HG03520 (cell line): ENCODE data around the gene OGDH.
"Not testable (repeated sequence)": the region's sequence is repeated elsewhere in the genome, so short reads cannot be mapped to it uniquely, and the experiment has no call there.

Experiments
- ATAC-seq: cut with Tn5 transposase; IDR thresholded peaks from one replicate; pipeline ENCODE4 v1.9.1; 2021; ENCODE audit warnings: mild to moderate bottlenecking, moderate library complexity; ENCODE audit not compliant: unreplicated experiment

Gene OGDH

DNA sequence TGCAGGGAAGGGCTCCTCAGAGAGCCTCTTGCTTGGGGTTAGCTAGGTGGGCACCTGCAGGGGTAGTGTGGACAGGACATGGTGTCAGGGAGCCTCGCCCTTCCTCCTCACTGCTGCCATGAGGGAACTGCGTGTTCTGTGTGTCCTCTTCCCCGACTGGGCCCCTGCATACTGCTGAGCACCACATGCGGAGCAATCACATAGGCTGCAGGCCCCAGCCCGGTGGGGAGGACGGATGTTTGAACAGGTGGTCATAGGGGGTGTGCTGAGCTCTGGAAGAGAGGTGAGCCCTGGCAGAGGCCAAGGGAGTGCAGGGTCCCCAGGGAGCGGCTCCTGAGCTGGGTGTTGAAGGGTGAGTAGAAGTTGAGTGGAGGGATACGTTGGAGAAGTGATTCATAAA, 93.9 kb downstream of the OGDH start:
- no peak for ATAC-seq

DNA sequence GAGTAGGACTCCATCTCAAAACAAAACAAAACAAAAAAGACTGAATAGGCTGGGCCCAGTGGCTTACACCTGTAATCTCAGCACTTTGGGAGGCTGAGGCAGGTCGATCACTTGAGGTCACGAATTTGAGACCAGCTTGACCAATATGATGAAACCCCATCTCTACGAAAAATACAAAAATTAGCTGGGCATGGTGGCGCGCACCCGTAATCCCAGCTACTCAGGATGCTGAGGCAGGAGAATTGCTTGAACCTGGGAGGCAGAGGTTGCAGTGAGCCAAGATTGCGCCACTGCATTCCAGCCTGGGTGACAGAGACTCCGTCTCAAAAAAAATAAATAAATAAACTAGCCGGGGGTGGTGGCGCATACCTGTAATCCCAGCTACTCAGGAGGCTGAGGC, 97.0 kb downstream of the OGDH start:
- not testable (repeated sequence) for ATAC-seq

DNA sequence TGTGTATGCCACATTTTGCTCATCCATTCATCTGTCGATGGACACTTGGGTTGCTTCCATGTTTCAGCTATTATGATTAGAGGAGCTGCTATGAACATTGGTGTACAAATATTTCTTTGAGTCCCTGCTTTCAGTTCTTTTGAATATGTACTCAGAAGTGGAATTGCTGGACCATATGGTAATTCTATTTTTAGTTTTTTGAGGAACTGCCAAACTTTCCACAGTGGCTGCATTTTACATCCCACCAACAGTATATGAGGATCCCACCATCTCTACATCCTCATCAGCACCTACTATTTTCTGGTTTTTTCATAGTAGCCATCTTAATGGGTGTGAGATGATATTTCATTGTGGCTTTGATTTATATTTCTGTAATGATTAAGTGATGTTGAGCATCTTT, 97.5 kb downstream of the OGDH start:
- no peak for ATAC-seq

DNA sequence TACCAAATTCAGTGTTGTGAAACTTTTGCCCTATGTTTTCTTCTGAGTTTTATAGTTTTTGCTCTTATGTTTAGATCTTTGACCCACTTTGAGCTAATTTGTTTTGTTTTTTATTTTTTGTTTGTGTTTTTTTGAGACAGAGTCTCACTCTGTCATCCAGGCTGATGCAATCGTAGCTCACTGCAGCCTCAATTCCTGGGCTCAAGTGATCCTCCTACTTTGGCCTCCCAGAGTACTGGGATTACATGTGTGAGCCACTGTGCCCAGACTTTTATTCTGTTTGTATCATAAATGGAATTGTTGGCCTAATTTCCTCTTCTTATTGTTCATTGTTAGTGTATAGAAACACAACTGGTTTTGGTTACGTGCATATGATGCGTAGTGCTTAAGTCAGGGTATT, 99.0 kb downstream of the OGDH start:
- ATAC-seq = no peak

DNA sequence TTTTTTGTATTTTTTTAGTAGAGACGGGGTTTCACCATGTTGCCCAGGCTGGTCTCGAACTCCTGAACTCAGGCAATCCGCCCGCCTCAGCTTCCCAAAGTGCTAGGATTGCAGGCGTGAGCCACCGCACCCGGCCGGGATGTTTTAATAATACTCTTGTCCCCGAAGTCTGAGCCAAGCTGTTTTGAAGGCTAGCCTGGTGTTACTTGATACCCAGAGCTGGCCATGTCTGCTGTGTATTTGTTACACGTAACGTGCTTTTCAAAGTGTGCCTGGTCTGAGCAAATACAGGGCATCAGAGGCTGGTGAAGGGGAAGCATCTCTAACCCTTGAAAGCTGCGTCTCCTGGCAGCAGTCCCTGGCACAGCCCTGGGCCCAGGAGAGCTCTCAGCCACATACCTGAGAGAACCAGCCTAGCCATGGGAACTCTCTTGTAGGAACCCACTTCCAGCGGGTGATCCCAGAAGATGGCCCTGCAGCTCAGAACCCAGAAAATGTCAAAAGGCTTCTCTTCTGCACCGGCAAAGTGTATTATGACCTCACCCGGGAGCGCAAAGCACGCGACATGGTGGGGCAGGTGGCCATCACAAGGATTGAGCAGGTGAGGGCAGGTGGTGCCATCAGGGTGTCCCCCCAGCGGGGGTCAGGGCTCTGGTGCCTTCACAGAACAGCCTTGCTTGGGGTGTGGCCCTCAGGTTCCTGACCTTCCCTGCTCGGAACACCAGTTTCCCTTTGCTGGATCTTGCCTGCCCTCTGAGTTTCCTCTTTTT, 100.5 kb downstream of the OGDH start:
- ATAC-seq = no peak

DNA sequence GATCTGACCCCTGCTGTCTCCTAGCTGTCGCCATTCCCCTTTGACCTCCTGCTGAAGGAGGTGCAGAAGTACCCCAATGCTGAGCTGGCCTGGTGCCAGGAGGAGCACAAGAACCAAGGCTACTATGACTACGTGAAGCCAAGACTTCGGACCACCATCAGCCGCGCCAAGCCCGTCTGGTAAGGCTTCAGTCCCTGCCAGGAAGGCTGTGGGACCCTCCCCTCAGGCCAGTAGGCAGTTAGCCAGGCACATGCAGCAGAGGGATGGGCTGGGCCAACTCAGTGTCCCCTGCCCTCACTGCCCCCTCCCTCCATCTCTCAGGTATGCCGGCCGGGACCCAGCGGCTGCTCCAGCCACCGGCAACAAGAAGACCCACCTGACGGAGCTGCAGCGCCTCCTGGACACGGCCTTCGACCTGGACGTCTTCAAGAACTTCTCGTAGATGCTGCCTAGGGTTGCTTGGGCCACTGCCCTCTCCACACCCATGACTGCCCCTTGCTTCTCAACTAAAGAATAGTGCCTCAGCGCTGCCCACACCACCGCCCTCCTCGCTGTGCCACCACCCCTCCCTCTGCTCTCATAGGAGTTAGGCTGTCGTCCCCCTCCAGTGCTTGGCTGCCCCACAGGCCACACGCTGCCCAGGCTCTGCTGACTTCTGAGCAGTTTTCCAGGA, 101.3 kb downstream of the OGDH start:
- ATAC-seq = no peak

DNA sequence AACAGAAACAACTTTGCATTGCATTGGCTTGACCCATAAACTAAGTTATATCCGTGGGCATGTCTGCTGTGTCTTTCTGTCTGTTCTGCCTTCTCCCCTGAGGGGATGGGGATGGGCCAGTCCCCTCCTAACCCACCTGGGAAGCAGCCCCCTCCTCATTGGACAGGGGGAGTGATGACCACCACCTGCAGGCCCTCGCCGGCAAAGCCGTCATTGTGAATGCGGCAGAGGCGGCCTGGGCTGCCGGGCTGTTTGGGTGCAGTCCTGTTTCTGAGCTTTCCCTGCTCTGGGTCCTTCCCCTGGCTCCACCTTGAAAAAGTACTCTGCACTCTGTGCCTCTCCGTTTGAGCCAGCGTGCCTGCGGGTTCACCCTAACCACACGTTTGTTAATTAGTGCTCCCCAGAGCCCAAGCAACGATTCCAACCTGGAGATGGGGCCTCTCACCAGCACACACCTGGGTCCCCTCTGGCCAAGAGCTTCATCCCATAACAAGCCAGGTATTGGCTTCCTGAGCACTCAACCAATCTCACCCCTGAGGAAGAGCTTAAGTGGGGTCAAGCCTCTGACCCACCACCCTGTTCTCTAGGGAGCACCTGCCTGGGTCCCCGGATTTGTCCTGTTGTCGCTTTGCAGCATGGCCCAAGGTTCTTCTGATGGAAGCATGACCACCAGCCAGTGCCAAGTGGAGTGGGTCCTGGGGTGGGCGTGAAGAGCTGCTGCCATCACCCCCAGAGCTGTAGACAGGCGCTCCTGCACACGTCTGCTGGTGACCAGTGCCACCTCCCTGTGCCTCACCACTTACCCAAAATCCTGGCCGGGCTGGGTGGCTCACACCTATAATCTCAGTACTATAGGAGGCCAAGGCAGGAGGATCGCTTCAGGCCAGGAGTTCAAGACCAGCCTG, 102.8 kb downstream of the OGDH start:
- ATAC-seq = no peak

DNA sequence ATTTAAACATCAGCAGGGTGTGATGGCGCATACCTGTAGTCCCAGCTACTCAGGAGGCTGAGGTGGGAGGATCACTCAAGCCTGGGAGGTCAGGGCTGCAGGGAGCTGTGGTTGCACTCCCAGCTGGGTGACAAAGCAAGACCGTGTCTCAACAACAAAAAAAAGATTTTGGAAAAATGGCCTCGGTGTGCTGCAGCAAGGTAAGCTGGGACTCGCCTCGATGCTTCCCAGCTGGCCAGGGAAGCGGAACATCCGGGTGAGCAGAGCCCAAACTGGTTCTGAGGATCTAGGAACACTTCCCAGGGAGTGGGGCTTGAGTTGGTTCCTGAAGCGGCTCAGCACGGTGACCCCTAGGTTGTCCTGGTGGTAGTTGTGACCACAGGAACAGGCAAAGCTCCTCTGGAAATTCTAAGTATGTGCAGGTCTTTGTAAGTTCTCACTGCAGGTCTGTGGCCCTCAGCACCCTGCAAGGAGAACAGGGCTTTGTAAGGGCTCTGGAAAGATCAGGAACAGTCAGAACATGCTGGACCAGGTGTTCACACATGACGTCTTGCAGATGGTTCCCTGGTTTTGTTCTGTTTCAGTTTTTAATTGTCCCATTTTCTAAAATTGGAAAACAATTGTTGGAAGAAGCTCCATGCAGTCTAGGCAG, 103.6 kb downstream of the OGDH start:
- ATAC-seq = no peak

DNA sequence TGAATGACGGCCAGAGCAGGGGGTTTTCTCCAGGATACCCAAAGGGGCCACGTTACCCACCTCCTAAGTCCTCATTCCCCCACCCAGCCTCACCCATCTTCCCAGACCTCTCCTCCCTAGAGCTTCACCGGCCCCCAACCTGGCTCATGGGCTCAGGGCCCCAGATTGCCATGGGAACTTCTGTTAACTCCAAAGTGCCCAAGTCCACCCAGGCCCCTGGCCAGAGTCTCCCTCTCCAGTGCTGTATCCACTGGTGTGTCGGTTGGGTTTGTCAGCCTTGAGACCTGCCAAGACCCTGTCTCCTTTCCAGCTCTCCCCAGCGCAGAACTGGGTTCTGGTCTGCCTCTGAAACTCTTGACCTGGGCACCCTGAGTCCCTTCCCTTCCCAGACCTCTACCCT, 105.1 kb downstream of the OGDH start:
- no peak for ATAC-seq

DNA sequence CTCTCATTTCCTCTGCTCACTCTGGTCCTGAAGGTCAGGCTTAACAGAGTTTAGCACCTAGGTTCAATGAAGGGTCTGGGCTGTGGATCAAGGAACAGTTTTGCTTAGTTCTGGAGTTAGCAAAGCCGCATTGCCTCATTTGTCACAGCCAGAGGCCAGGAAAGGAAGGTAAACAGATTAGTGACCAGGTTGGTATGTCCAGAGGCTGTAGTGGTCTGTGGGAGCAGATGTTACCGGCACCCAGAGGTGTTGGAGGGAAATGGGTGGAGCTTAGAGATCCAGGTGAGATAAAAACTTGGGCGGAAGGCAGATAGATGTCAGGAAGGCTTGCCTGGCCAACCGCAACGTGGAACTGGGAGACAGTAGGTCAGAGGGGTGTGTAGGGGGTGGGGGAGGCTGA, 105.6 kb downstream of the OGDH start:
- ATAC-seq = no peak

DNA sequence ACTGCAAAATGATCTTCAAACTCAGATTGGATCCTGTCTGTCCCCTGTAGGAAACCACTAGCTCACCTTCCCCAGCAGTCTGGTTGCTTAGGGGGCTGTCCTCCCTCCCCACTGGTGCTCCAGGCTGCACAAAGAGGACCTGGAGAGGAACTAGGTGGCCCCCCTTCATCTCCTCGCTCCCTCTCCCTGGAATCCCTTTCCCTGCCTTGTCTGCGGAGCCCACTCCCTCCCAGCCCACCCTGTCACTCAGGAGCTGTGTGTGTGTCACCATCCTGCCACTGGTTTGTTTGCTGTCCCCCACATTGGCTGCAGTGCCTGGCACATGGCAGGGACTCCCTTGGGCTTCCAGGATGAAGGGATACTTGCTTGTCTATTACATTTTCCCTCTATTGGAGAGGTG, 106.7 kb downstream of the OGDH start:
- no peak for ATAC-seq

DNA sequence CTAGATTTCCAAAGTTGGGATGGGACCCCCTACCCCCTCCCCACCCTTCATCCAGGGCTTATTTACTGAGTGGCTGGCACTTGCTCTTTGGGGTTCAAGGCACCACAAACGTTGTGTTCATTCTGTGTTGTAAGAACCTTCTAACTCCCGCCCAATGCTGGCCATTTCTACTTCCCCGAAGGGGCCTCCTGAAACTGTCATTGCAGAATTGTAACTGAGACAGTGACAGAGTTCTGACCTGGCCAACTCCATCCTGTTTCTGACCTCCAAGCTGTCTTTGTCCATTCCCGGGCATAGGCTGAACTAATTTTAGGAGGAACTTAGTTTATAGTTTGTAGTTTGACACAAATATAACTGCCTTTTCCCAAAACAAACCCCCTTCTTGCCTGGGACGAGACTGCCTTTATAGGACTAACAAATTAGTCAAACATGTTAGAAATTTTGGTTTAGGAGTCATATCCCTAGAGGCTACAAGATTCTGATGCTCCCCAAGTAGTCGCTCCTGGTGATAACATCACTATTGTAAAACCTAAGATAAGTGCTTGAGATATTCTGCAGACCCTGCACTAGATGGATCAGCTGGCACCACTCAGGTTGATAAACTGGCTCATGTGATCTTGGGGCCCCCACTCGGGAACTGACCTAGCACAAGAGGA, 107.4 kb downstream of the OGDH start:
- ATAC-seq = no peak

DNA sequence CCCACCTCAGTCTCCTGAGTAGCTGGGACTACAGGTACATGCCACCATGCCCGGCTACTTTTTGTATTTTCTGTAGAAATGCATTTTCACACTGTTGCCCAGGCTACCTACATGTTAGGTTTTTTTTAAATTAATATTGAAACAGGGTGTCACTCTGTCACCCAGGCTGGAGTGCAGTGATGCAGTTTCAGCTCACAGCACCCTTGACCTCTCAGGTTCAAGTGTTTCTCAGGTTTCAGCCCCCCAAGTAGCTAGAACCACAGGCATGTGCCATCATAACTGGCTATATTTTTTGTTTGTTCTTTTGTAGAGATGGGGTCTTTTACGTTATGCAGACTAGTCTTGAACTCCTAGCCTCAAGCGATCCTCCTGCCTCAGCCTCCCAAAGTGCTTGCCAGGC, 109.8 kb downstream of the OGDH start:
- ATAC-seq = no peak

DNA sequence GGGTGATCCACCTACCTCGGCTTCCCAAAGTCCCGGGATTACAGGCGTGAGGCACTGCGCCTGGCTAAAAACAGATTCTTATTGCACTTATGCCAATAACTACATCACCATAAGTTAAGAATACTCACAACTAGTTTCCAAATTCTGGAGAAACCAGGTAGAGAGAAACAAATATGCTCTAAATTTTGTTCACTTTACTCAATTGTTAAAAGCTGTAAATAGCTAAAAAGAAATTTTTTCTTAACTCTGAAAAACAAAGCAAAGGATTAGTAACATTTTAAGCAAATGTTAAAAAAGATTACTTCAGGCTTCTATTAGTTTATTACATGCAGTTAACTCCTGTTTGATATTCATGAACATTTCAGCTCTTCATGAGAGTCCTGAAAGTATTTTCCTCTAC, 113.9 kb downstream of the OGDH start:
- no peak for ATAC-seq

DNA sequence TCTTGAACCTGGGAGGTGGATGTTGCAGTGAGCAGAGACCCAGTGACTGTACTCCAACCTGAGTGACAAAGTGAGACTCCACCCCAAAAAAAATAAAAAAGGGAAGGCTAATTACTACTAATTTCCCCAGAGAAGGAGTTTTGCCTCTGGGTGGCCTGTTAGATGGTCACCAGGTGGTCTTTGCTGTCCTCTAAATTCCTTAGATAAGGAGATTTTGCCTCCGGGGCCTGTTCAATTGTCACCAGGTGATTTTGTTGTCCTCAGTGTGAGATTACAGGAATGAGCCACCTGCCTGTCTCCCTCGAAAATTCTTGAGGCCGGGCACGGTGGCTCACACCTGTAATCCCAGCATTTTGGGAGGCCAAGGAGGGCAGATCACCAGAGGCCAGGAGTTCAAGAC, 117.8 kb downstream of the OGDH start:
- ATAC-seq = no peak

DNA sequence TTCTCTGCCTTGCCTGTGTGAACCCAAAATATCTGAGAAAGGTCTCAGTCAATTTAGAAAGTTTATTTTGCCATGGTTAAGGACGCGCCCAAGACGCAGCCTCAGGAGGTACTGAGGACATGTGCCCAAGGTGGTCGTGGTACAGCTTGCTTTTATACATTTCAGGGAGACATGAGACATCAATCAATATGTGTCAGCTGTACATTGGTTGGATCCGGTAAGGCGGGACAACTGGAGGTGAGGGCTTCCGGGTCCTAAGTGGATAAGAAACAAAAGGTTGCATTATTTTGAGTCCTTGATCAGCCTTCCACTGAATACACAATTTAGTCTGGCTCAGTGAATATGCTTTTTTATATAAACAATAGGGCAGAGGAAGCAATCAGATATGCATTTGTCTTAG, 119.8 kb downstream of the OGDH start:
- not testable (repeated sequence) for ATAC-seq

DNA sequence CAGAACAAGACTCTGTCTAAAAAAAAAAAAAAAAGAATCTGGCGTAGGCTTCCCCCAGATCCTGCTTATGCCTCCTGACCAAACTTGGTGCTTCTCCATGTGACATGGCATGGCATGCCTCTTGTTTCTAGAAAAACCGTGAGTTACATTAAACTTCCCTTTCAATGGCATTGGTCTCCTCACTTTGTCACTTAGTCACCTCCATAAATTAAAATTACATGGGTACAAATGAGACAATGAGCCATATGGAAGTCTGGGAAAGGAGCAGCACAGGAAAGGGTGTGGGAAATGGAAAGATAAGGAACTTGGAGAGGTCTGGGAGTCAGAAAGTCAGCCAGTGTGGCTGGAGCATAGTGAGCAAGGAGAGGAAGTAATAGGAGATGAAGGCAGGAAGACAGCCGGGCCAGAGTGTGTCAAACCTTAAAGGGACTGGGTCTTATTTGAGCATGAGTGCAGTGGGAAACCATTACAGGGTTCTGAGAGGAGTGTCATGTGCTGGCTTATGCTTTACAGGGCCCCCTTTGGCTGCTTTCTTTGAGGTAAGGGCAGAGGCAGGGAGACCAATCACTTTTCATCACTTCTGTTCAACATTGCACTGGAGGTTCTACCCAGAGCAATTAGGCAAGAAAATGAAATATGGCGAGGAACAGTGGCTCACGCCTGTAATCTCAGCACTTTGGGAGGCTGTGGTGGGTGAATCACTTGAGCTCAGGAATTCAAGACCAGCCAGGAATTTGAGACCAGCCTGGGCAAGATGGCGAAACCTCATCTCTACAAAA, 120.9 kb downstream of the OGDH start:
- ATAC-seq = no peak

DNA sequence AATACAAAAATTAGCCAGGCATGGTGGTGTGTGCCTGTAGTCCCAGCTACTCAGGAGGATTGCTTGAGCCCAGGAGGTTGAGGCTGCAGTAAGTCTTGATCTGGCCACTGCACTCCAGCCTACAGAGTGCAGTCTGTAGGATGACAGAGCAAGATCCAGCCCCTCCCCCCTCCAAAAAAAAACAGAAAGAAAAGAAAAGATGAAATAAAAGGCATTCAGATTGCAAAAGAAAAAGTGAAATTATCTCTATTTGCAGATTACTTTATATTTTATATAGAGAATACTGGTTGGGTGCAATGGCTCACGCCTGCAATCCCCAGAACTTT, 121.5 kb downstream of the OGDH start:
- ATAC-seq = no peak

DNA sequence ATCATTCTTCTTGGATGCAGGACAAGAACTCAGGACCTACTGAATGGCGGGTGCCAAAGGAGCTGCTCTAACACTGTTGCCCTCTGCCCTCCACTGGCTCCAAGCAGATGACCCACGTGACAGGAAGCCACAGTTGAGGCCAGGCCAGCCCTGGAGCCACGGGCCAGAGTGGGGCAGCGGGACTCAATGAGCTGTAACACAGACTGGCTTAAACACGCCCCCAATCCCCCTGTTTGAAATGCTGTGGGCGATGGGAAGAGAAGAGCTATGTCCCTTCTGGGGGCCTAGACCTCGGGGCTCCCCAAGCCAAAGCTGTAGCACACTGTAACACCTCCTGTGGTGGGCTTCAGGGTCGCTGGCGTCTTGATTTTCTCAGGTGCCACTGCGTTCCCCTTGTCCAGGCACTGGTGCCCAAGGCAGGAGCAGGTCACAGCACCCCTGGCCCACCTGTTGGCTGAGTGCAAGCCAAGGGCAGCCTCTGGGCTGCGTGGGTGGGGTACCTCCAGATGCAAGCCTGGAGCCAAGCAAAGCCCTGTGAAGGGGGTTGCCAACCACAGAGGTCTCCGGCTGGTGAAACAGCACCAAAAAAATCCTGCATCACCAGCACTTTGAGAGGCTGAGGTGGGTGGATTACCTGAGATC, 123.6 kb downstream of the OGDH start:
- no peak for ATAC-seq

DNA sequence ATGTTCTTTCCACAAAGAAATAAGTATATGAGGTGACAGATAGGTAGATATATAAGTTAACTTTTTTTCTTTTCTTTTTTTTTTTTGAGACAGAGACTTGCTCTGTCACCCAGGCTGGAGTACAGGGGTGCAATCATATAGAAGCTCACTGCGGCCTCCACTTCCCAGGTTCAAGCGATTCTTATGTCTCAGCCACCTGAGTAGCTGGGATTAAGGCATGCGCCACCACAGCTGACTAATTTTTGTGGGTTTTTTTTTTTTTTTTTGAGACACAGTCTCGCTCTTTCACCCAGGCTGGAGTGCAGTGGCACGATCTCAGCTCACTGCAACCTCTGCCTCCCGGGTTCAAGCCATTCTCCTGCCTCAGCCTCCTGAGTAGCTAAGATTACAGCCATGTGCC, 126.5 kb downstream of the OGDH start:
- not testable (repeated sequence) for ATAC-seq
